H1 (cell line): ENCODE measurements around the gene BRD4.

Experiments
- BRCA1 ChIP-seq: IDR thresholded peaks from 2 replicates; pipeline ENCODE4 v1.6.1; 2012; ENCODE audit warnings: low read depth, low read length, improper control_type of control experiment
- CBX5 ChIP-seq: fragments of 300-800, 300-1000 bp; sonication (generic); IDR thresholded peaks from 2 replicates; pipeline ENCODE4 v1.7.1; 2016; ENCODE audit warnings: antibody characterized with exemption, low read length, low read depth
- POLR2A ChIP-seq, 2 experiments: IDR thresholded peaks; 1 replicate in 1 of 2; 2 replicates in 1 of 2; pipeline ENCODE4 v1.6.1; 2011; ENCODE audit warnings: low read depth in 2 of 2, low read length in 2 of 2, mild to moderate bottlenecking in 2 of 2; ENCODE audit errors: control extremely low read depth in 1 of 2
- TF ChIP-seq, protein P1 (sequence below), 3 experiments: IDR thresholded peaks; 1 replicate in 2 of 3; 2 replicates in 1 of 3; pipeline versions ENCODE4 v1.5.1 to v1.6.1; 2011; ENCODE audit warnings: low read length in 3 of 3, mild to moderate bottlenecking in 3 of 3, inconsistent platforms in 2 of 3, low read depth in 1 of 3, moderate library complexity in 1 of 3; ENCODE audit not compliant: insufficient read depth in 1 of 3; ENCODE audit errors: control extremely low read depth in 1 of 3

DNA sequence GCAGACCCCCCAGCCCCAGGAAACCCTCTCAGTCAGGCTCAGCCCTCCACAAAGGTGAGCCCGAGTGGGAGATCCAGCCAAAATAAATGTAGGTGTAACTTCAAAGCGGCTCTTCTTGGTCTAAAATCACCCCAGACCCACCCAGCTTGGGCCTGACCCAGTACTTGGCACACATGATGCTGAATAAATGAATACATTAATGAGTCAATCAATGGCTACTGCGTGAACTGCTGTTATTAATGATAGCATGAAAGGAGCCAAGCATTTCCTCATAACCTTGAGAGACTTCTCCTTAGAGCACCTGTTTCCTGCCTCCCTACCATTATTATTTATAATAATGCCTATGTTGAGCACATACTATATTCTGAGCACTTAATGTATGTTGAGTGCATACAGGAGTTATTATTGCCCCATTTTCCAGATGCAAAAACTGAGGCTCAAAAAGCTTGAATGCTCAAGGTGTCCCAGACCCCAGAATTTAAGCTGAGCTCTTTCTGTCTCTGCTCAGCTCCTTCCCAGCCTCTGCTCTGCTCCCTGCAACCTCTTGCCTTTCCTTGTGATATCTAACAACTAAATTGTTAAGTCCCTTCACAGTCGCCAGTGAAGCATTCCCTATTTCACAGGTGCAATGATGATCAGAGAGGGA is 135.9 kb downstream of the BRD4 start:
- TF ChIP-seq, protein P1, sequence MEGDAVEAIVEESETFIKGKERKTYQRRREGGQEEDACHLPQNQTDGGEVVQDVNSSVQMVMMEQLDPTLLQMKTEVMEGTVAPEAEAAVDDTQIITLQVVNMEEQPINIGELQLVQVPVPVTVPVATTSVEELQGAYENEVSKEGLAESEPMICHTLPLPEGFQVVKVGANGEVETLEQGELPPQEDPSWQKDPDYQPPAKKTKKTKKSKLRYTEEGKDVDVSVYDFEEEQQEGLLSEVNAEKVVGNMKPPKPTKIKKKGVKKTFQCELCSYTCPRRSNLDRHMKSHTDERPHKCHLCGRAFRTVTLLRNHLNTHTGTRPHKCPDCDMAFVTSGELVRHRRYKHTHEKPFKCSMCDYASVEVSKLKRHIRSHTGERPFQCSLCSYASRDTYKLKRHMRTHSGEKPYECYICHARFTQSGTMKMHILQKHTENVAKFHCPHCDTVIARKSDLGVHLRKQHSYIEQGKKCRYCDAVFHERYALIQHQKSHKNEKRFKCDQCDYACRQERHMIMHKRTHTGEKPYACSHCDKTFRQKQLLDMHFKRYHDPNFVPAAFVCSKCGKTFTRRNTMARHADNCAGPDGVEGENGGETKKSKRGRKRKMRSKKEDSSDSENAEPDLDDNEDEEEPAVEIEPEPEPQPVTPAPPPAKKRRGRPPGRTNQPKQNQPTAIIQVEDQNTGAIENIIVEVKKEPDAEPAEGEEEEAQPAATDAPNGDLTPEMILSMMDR (IDR thresholded peaks at IDR 0.05; ENCODE audit: control extremely low read depth in 1 of 3, insufficient read depth in 1 of 3, low read depth in 1 of 3, low read length in 3 of 3) = no peak
- TF ChIP-seq POLR2A (IDR thresholded peaks at IDR 0.05; ENCODE audit: control extremely low read depth in 1 of 2, low read depth in 2 of 2, low read length in 2 of 2) (no peak), BRCA1 (no peak), CBX5 (no peak)
